Measurements from ENCODE around the gene IL3.

The IL3 gene

GRCh38 chr5:132027027-132027426 lies 33.4 kb upstream of the IL3 start:
- no CpG with 5 or more reads among the region's 2 CpGs for WGBS, 2 donors (ENCODE audit: extremely low coverage in 2 of 2, insufficient read length in 2 of 2, insufficient replicate concordance in 1 of 2)
- no peak for DNase-seq (ENCODE audit: low spot score)

GRCh38 chr5:132029609-132030330 lies 30.7 kb upstream of the IL3 start:
- no peak overlapping the region for H3K18ac ChIP-seq (ENCODE audit: low read length)
- no peak overlapping the region for H2BK12ac ChIP-seq (ENCODE audit: low read length)
- no peaks in the 10 kb centered on the region for H3K4me1 ChIP-seq (ENCODE audit: control insufficient read depth in 2 of 2, insufficient read depth in 1 of 2, low read depth in 1 of 2, low read length in 2 of 2)
- no peak overlapping the region for H2AFZ ChIP-seq (ENCODE audit: low read length)
- no peak overlapping the region for H3K14ac ChIP-seq (ENCODE audit: low read length)
- H2BK5ac ChIP-seq (ENCODE audit: low read length), result no peak overlapping the region
- H3K23ac ChIP-seq (ENCODE audit: low read depth, low read length, poor library complexity), result no peak overlapping the region
- no peak overlapping the region for H2AK5ac ChIP-seq (ENCODE audit: low read depth, low read length)
- no peak overlapping the region for H3K4ac ChIP-seq (ENCODE audit: low read length)
- H3K9me3 ChIP-seq (replicated peaks in 1 of 2; ENCODE audit: control insufficient read depth in 2 of 2, insufficient read depth in 1 of 2, low read depth in 1 of 2, low read length in 2 of 2), result no peaks in the 10 kb centered on the region
- no peak overlapping the region for H2BK15ac ChIP-seq (ENCODE audit: low read length)
- H2BK120ac ChIP-seq (ENCODE audit: low read depth, low read length), result no peak overlapping the region
- H4K8ac ChIP-seq (ENCODE audit: low read depth, low read length), result no peak overlapping the region
- no CpG with 5 or more reads among the region's 4 CpGs for WGBS, 2 donors (ENCODE audit: extremely low coverage in 2 of 2, insufficient read length in 2 of 2, insufficient replicate concordance in 1 of 2)
- no peak overlapping the region for H3K27ac ChIP-seq (replicated peaks; ENCODE audit: low read length)
- no peak for DNase-seq (ENCODE audit: low spot score)
- H3K79me1 ChIP-seq (ENCODE audit: low read depth, low read length), result no peaks in the 10 kb centered on the region
- no peak overlapping the region for H3K4me3 ChIP-seq (ENCODE audit: low read length in 2 of 2)
- no peak overlapping the region for H4K91ac ChIP-seq (ENCODE audit: low read depth, low read length, poor library complexity)
- no peak overlapping the region for H3K9ac ChIP-seq (ENCODE audit: low read depth, low read length, poor library complexity)
- H3K27me3 ChIP-seq (ENCODE audit: control insufficient read depth in 3 of 3, insufficient read depth in 3 of 3, low read depth in 1 of 3, low read length in 3 of 3), result no peaks in the 10 kb centered on the region
- no peaks in the 10 kb centered on the region for H3K36me3 ChIP-seq (replicated peaks in 1 of 2; ENCODE audit: control insufficient read depth in 2 of 2, insufficient read depth in 2 of 2, low read length in 2 of 2)
- H3K4me2 ChIP-seq (ENCODE audit: insufficient read depth, low read length, poor library complexity, severe bottlenecking), result no peak overlapping the region

More at GRCh38 chr5:132027027-132027426, 33.4 kb upstream of the IL3 start:
- H2BK12ac ChIP-seq (ENCODE audit: low read length), result no peak overlapping the region
- no peak overlapping the region for H2BK120ac ChIP-seq (ENCODE audit: low read depth, low read length)
- no peak overlapping the region for H3K9ac ChIP-seq (ENCODE audit: low read depth, low read length, poor library complexity)
- H3K4me1 ChIP-seq (ENCODE audit: control insufficient read depth in 2 of 2, insufficient read depth in 1 of 2, low read depth in 1 of 2, low read length in 2 of 2), result no peaks in the 10 kb centered on the region
- H3K27ac ChIP-seq (replicated peaks; ENCODE audit: low read length), result no peak overlapping the region
- H2AK5ac ChIP-seq (ENCODE audit: low read depth, low read length), result no peak overlapping the region
- no peak overlapping the region for H3K18ac ChIP-seq (ENCODE audit: low read length)
- H4K8ac ChIP-seq (ENCODE audit: low read depth, low read length), result no peak overlapping the region
- no peaks in the 10 kb centered on the region for H3K9me3 ChIP-seq (replicated peaks in 1 of 2; ENCODE audit: control insufficient read depth in 2 of 2, insufficient read depth in 1 of 2, low read depth in 1 of 2, low read length in 2 of 2)
- no peak overlapping the region for H3K14ac ChIP-seq (ENCODE audit: low read length)
- H2BK5ac ChIP-seq (ENCODE audit: low read length), result no peak overlapping the region
- H3K79me1 ChIP-seq (ENCODE audit: low read depth, low read length), result no peaks in the 10 kb centered on the region
- H4K91ac ChIP-seq (ENCODE audit: low read depth, low read length, poor library complexity), result no peak overlapping the region
- H3K4me2 ChIP-seq (ENCODE audit: insufficient read depth, low read length, poor library complexity, severe bottlenecking), result no peak overlapping the region
- H3K27me3 ChIP-seq (ENCODE audit: control insufficient read depth in 3 of 3, insufficient read depth in 3 of 3, low read depth in 1 of 3, low read length in 3 of 3), result no peaks in the 10 kb centered on the region
- H3K23ac ChIP-seq (ENCODE audit: low read depth, low read length, poor library complexity), result no peak overlapping the region
- no peak overlapping the region for H3K4me3 ChIP-seq (ENCODE audit: low read length in 2 of 2)
- no peaks in the 10 kb centered on the region for H3K36me3 ChIP-seq (replicated peaks in 1 of 2; ENCODE audit: control insufficient read depth in 2 of 2, insufficient read depth in 2 of 2, low read length in 2 of 2)
- no peak overlapping the region for H3K4ac ChIP-seq (ENCODE audit: low read length)
- H2BK15ac ChIP-seq (ENCODE audit: low read length), result no peak overlapping the region
- H2AFZ ChIP-seq (ENCODE audit: low read length), result no peak overlapping the region

GRCh38 chr5:132030610-132031009 lies 29.8 kb upstream of the IL3 start:
- no peaks in the 10 kb centered on the region for H3K79me1 ChIP-seq (ENCODE audit: low read depth, low read length)
- H4K91ac ChIP-seq (ENCODE audit: low read depth, low read length, poor library complexity), result no peak overlapping the region
- no peak overlapping the region for H3K27ac ChIP-seq (replicated peaks; ENCODE audit: low read length)
- H3K9ac ChIP-seq (ENCODE audit: low read depth, low read length, poor library complexity), result no peak overlapping the region
- no peak overlapping the region for H3K14ac ChIP-seq (ENCODE audit: low read length)
- H3K4me1 ChIP-seq (ENCODE audit: control insufficient read depth in 2 of 2, insufficient read depth in 1 of 2, low read depth in 1 of 2, low read length in 2 of 2), result no peaks in the 10 kb centered on the region
- no peak overlapping the region for H3K18ac ChIP-seq (ENCODE audit: low read length)
- no peak overlapping the region for H2BK5ac ChIP-seq (ENCODE audit: low read length)
- H4K8ac ChIP-seq (ENCODE audit: low read depth, low read length), result no peak overlapping the region
- no peaks in the 10 kb centered on the region for H3K9me3 ChIP-seq (replicated peaks in 1 of 2; ENCODE audit: control insufficient read depth in 2 of 2, insufficient read depth in 1 of 2, low read depth in 1 of 2, low read length in 2 of 2)
- no peak overlapping the region for H3K4ac ChIP-seq (ENCODE audit: low read length)
- WGBS, 2 donors (ENCODE audit: extremely low coverage in 2 of 2, insufficient read length in 2 of 2, insufficient replicate concordance in 1 of 2), result no CpG with 5 or more reads among the region's 2 CpGs
- H3K4me2 ChIP-seq (ENCODE audit: insufficient read depth, low read length, poor library complexity, severe bottlenecking), result no peak overlapping the region
- DNase-seq (ENCODE audit: low spot score), result no peak
- no peak overlapping the region for H2BK15ac ChIP-seq (ENCODE audit: low read length)
- no peak overlapping the region for H2BK120ac ChIP-seq (ENCODE audit: low read depth, low read length)
- no peak overlapping the region for H2BK12ac ChIP-seq (ENCODE audit: low read length)
- H2AFZ ChIP-seq (ENCODE audit: low read length), result no peak overlapping the region
- no peak overlapping the region for H3K23ac ChIP-seq (ENCODE audit: low read depth, low read length, poor library complexity)
- H2AK5ac ChIP-seq (ENCODE audit: low read depth, low read length), result no peak overlapping the region
- H3K36me3 ChIP-seq (replicated peaks in 1 of 2; ENCODE audit: control insufficient read depth in 2 of 2, insufficient read depth in 2 of 2, low read length in 2 of 2), result no peaks in the 10 kb centered on the region
- peak overlapping the region in 1 of 2 donors; percentile 47 for H3K4me3 ChIP-seq (ENCODE audit: low read length in 2 of 2)
- H3K27me3 ChIP-seq (ENCODE audit: control insufficient read depth in 3 of 3, insufficient read depth in 3 of 3, low read depth in 1 of 3, low read length in 3 of 3), result no peaks in the 10 kb centered on the region

GRCh38 chr5:132032196-132032595 lies 28.3 kb upstream of the IL3 start:
- Histone ChIP-seq H3K79me1 (ENCODE audit: low read depth, low read length) (no peaks in the 10 kb centered on the region), H2BK12ac (ENCODE audit: low read length) (no peak overlapping the region), H3K4me2 (ENCODE audit: insufficient read depth, low read length, poor library complexity, severe bottlenecking) (no peak overlapping the region), H3K23ac (ENCODE audit: low read depth, low read length, poor library complexity) (no peak overlapping the region), H2BK15ac (ENCODE audit: low read length) (no peak overlapping the region), H2BK5ac (ENCODE audit: low read length) (no peak overlapping the region), H3K27me3 (ENCODE audit: control insufficient read depth in 3 of 3, insufficient read depth in 3 of 3, low read depth in 1 of 3, low read length in 3 of 3) (no peaks in the 10 kb centered on the region), H3K18ac (ENCODE audit: low read length) (no peak overlapping the region), H3K4me3 (ENCODE audit: low read length in 2 of 2) (no peak overlapping the region), H3K9ac (ENCODE audit: low read depth, low read length, poor library complexity) (no peak overlapping the region), H3K4me1 (ENCODE audit: control insufficient read depth in 2 of 2, insufficient read depth in 1 of 2, low read depth in 1 of 2, low read length in 2 of 2) (no peaks in the 10 kb centered on the region), H3K9me3 (replicated peaks in 1 of 2; ENCODE audit: control insufficient read depth in 2 of 2, insufficient read depth in 1 of 2, low read depth in 1 of 2, low read length in 2 of 2) (no peaks in the 10 kb centered on the region), H3K4ac (ENCODE audit: low read length) (no peak overlapping the region), H4K91ac (ENCODE audit: low read depth, low read length, poor library complexity) (no peak overlapping the region), H2AFZ (ENCODE audit: low read length) (no peak overlapping the region), H2BK120ac (ENCODE audit: low read depth, low read length) (no peak overlapping the region), H3K27ac (replicated peaks; ENCODE audit: low read length) (no peak overlapping the region), H4K8ac (ENCODE audit: low read depth, low read length) (no peak overlapping the region), H2AK5ac (ENCODE audit: low read depth, low read length) (no peak overlapping the region), H3K36me3 (replicated peaks in 1 of 2; ENCODE audit: control insufficient read depth in 2 of 2, insufficient read depth in 2 of 2, low read length in 2 of 2) (no peaks in the 10 kb centered on the region), H3K14ac (ENCODE audit: low read length) (no peak overlapping the region)
- DNase-seq (ENCODE audit: low spot score), result no peak
